ENCODE data around the gene APOA5.

GRCh38 chr11:116819049-116819448, 27.4 kb upstream of the APOA5 start:
- TF ChIP-seq CTCF (conservative IDR thresholded peaks at IDR 0.05) (no peak), EZH2 (IDR thresholded peaks at IDR 0.05; ENCODE audit: low read depth) (no peak)

Data from PC-9 (cell line).